GM23338 (cell line): ENCODE data around the gene F2RL3.

ENCODE experiments used
- CREB1 ChIP-seq: fragments of 250-450 bp; sonication (Bioruptor Pico); IDR thresholded peaks from 2 replicates; pipeline ENCODE4 v1.5.0; 2020; ENCODE audit warnings: low read depth, mild to moderate bottlenecking, moderate library complexity
- EZH2 ChIP-seq: fragments of 200-600 bp; sonication (generic); IDR thresholded peaks from one replicate; pipeline ENCODE4 v1.8.0; 2017; ENCODE audit warnings: antibody characterized with exemption, mild to moderate bottlenecking, low read depth; ENCODE audit not compliant: unreplicated experiment
- EZH2phosphoT487 ChIP-seq: fragments of 200-600 bp; sonication (generic); IDR thresholded peaks from one replicate; pipeline ENCODE4 v1.8.1; 2018; ENCODE audit warnings: antibody characterized with exemption; ENCODE audit not compliant: unreplicated experiment
- JUNB ChIP-seq: IDR thresholded peaks from one replicate; pipeline ENCODE4 v1.6.1; 2016; ENCODE audit warnings: antibody characterized with exemption; ENCODE audit not compliant: unreplicated experiment
- POLR2AphosphoS5 ChIP-seq: IDR thresholded peaks from 2 replicates; pipeline ENCODE4 v1.6.1; 2016; ENCODE audit warnings: antibody characterized with exemption, low read depth
- STAT1 ChIP-seq: IDR thresholded peaks from one replicate; pipeline ENCODE4 v1.6.1; 2016; ENCODE audit warnings: antibody characterized with exemption; ENCODE audit not compliant: unreplicated experiment
- TF ChIP-seq, protein P1 (sequence below), 2 experiments: fragments of 200-600 bp in 1 of 2; sonication (generic) in 1 of 2; conservative IDR thresholded peaks; 2 replicates each; pipeline versions ENCODE4 v1.5.1 to v1.6.1; 2016 to 2017; ENCODE audit warnings: antibody characterized with exemption in 2 of 2, low read depth in 2 of 2, mild to moderate bottlenecking in 2 of 2, moderate library complexity in 1 of 2
- TF ChIP-seq, protein P2 (sequence below): IDR thresholded peaks from one replicate; pipeline ENCODE4 v1.6.1; 2018; ENCODE audit warnings: antibody characterized with exemption; ENCODE audit not compliant: unreplicated experiment
- TF ChIP-seq, protein P3 (sequence below): IDR thresholded peaks from 2 replicates; pipeline ENCODE4 v1.6.1; 2016; ENCODE audit warnings: antibody characterized with exemption

DNA sequence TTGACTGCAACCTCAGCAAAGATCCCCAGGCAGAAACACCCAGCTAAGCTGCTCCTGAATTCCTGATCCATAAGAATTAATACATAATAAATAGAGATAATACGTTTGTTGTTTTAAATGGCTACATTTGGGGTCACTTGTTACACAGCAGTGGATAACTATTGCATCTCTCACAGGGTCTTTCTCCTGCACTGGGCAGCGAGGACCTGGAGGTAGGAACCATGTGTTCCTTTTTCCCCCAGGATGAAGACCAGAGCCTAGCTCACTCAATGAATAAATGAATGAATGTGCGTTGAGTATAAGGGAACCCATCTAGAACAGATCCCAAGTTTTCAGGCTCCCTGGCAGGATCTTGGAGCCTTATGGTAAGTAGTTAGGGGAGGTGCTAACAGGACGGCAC, 30.7 kb downstream of the F2RL3 start:
- TF ChIP-seq, protein P1, sequence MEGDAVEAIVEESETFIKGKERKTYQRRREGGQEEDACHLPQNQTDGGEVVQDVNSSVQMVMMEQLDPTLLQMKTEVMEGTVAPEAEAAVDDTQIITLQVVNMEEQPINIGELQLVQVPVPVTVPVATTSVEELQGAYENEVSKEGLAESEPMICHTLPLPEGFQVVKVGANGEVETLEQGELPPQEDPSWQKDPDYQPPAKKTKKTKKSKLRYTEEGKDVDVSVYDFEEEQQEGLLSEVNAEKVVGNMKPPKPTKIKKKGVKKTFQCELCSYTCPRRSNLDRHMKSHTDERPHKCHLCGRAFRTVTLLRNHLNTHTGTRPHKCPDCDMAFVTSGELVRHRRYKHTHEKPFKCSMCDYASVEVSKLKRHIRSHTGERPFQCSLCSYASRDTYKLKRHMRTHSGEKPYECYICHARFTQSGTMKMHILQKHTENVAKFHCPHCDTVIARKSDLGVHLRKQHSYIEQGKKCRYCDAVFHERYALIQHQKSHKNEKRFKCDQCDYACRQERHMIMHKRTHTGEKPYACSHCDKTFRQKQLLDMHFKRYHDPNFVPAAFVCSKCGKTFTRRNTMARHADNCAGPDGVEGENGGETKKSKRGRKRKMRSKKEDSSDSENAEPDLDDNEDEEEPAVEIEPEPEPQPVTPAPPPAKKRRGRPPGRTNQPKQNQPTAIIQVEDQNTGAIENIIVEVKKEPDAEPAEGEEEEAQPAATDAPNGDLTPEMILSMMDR (conservative IDR thresholded peaks at IDR 0.05; ENCODE audit: low read depth in 2 of 2): no peak
- TF ChIP-seq EZH2 (no peak), POLR2AphosphoS5 (no peak), EZH2phosphoT487 (no peak), CREB1 (no peak), STAT1 (no peak), JUNB (no peak)
- TF ChIP-seq, protein P2, sequence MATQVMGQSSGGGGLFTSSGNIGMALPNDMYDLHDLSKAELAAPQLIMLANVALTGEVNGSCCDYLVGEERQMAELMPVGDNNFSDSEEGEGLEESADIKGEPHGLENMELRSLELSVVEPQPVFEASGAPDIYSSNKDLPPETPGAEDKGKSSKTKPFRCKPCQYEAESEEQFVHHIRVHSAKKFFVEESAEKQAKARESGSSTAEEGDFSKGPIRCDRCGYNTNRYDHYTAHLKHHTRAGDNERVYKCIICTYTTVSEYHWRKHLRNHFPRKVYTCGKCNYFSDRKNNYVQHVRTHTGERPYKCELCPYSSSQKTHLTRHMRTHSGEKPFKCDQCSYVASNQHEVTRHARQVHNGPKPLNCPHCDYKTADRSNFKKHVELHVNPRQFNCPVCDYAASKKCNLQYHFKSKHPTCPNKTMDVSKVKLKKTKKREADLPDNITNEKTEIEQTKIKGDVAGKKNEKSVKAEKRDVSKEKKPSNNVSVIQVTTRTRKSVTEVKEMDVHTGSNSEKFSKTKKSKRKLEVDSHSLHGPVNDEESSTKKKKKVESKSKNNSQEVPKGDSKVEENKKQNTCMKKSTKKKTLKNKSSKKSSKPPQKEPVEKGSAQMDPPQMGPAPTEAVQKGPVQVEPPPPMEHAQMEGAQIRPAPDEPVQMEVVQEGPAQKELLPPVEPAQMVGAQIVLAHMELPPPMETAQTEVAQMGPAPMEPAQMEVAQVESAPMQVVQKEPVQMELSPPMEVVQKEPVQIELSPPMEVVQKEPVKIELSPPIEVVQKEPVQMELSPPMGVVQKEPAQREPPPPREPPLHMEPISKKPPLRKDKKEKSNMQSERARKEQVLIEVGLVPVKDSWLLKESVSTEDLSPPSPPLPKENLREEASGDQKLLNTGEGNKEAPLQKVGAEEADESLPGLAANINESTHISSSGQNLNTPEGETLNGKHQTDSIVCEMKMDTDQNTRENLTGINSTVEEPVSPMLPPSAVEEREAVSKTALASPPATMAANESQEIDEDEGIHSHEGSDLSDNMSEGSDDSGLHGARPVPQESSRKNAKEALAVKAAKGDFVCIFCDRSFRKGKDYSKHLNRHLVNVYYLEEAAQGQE: no peak
- TF ChIP-seq, protein P3, sequence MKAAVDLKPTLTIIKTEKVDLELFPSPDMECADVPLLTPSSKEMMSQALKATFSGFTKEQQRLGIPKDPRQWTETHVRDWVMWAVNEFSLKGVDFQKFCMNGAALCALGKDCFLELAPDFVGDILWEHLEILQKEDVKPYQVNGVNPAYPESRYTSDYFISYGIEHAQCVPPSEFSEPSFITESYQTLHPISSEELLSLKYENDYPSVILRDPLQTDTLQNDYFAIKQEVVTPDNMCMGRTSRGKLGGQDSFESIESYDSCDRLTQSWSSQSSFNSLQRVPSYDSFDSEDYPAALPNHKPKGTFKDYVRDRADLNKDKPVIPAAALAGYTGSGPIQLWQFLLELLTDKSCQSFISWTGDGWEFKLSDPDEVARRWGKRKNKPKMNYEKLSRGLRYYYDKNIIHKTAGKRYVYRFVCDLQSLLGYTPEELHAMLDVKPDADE: no peak
